ENCODE results near the gene SERAC1.

DNA sequence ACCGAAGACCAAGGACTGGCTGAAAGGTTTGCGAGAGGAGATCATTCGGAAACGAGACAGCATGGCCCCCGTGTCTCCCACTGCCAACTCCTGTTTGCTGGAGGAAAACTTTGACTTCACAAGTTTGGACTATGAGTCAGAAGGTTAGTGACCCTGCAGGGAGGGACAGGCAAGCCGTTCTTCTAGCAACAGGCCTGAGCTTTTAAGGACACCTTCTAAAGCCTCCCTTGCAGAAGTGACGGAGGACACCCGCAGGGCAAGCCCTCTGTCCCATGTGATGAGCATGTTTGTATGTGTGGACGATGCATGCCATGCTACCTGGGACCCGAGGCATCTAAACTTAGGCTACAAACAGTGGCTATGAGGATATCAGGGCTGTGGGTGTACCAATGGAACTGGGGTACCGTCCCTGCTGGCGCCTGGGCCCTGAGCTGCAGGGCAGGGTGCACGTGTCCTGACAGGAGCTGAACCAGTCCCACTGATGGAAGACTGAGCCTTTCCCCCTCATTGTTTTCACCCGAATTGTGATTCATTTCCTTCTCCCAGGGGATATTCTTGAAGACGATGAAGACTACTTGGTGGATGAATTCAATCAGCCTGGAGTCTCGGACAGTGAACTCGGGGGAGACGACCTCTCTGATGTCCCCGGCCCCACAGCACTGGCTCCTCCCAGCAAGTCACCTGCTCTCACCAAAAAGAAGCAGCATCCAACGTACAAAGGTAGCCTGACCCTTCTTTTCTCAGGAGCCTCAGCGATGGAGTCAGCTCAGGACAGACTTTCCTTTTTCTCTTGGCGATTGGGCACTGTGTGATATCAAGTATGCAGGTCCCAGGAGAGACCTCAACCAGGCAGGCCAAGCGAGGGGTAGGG is 84.4 kb downstream of the SERAC1 start:
- no peak for TF ChIP-seq EP300 (IDR thresholded peaks at IDR 0.05)
- TF ChIP-seq, protein P1, sequence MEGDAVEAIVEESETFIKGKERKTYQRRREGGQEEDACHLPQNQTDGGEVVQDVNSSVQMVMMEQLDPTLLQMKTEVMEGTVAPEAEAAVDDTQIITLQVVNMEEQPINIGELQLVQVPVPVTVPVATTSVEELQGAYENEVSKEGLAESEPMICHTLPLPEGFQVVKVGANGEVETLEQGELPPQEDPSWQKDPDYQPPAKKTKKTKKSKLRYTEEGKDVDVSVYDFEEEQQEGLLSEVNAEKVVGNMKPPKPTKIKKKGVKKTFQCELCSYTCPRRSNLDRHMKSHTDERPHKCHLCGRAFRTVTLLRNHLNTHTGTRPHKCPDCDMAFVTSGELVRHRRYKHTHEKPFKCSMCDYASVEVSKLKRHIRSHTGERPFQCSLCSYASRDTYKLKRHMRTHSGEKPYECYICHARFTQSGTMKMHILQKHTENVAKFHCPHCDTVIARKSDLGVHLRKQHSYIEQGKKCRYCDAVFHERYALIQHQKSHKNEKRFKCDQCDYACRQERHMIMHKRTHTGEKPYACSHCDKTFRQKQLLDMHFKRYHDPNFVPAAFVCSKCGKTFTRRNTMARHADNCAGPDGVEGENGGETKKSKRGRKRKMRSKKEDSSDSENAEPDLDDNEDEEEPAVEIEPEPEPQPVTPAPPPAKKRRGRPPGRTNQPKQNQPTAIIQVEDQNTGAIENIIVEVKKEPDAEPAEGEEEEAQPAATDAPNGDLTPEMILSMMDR (IDR thresholded peaks at IDR 0.05), result no peak
- no peak for TF ChIP-seq POLR2A (IDR thresholded peaks at IDR 0.05)
- TF ChIP-seq POLR2AphosphoS5 (IDR thresholded peaks at IDR 0.05), result no peak

Measured in gastroesophageal sphincter (tissue), 3 donors.